HFFc6 (cell line): ENCODE data around the gene ARID3B. TPM values are rescaled to one million over a fixed set of nuclear protein-coding genes. Genes with fewer than 3 reads are reported as not detected.
A peak's percentile ranks its signal among the peaks of the same experiment; 100 is the strongest.

ENCODE experiments used
- DNase-seq: peaks from one replicate; pipeline ENCODE4 v3.0.0-alpha.2; 2018
- H3K27ac Mint-ChIP-seq: 2 replicates; pipeline ENCODE4 v1.8.0; 2020; ENCODE audit warnings: mild to moderate bottlenecking, mixed read lengths
- H3K27me3 Mint-ChIP-seq: 2 replicates; pipeline ENCODE4 v1.8.0; 2021; ENCODE audit warnings: mild to moderate bottlenecking, moderate library complexity, mixed read lengths; ENCODE audit not compliant: insufficient read depth
- H3K36me3 Mint-ChIP-seq: 2 replicates; pipeline ENCODE4 v1.8.0; 2021; ENCODE audit warnings: low read depth, mixed read lengths
- H3K4me1 Mint-ChIP-seq: 2 replicates; pipeline ENCODE4 v1.8.0; 2020; ENCODE audit warnings: low read depth, mixed read lengths
- H3K4me3 Mint-ChIP-seq: 2 replicates; pipeline ENCODE4 v1.8.0; 2020; ENCODE audit warnings: mild to moderate bottlenecking, moderate library complexity, mixed read lengths
- H3K9me3 Mint-ChIP-seq: 2 replicates; pipeline ENCODE4 v1.8.0; 2020; ENCODE audit warnings: mild to moderate bottlenecking, mixed read lengths
- total RNA-seq, 6 experiments: library from RNA; stranded (reverse); fragmentation: NEBNext Ultra II Directional; extraction: Animal tissue kit (Norgen Biotek cat#: 25700); gene quantifications; 2 replicates in 1 of 6; 3 replicates in 5 of 6; pipeline ENCODE4 v1.2.3, GENCODE V29; 2021
- TF ChIP-seq, protein P1 (sequence below): fragments of 200-600 bp; sonication (generic); IDR thresholded peaks from 2 replicates; pipeline ENCODE4 v1.5.0; 2021; ENCODE audit warnings: antibody characterized with exemption, mild to moderate bottlenecking

The ARID3B gene
- total RNA-seq, 6 experiments from 2014 or later, result 1.2 to 2.1 (median 1.6) TPM

DNA sequence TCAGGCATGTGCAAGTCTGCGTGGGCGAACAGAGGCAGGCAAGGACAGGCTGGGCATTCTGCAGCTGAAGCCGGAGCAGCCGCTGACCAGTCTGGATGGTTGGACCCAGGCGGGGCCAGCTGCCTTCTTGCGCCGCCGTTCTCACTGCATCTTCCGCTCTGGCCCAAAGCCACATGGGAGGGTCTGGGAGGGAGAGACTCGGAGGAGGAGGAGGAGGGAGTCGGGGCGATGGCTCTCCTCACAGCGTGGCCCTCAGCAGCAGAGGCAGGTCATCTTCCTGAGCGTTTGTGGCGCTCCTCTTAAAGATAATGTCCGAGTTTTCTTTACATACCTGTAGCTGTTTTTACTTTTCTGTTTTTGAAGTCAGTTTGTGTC, 80.5 kb downstream of the ARID3B start:
- Mint-ChIP-seq H3K27me3 (peaks cover 5% of the 10 kb centered on the region), H3K27ac (peak overlapping the region; percentile 42; the same call in 1 of the 2 replicates), H3K4me1 (peaks cover 23% of the 10 kb centered on the region), H3K9me3 (no peaks in the 10 kb centered on the region), H3K36me3 (peaks cover 22% of the 10 kb centered on the region), H3K4me3 (no peak overlapping the region)
- DNase-seq, result no peak
- TF ChIP-seq, protein P1, sequence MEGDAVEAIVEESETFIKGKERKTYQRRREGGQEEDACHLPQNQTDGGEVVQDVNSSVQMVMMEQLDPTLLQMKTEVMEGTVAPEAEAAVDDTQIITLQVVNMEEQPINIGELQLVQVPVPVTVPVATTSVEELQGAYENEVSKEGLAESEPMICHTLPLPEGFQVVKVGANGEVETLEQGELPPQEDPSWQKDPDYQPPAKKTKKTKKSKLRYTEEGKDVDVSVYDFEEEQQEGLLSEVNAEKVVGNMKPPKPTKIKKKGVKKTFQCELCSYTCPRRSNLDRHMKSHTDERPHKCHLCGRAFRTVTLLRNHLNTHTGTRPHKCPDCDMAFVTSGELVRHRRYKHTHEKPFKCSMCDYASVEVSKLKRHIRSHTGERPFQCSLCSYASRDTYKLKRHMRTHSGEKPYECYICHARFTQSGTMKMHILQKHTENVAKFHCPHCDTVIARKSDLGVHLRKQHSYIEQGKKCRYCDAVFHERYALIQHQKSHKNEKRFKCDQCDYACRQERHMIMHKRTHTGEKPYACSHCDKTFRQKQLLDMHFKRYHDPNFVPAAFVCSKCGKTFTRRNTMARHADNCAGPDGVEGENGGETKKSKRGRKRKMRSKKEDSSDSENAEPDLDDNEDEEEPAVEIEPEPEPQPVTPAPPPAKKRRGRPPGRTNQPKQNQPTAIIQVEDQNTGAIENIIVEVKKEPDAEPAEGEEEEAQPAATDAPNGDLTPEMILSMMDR, result no peak

GRCh38 chr15:74621936-74622335, 80.9 kb downstream of the ARID3B start:
- Mint-ChIP-seq H3K4me3 (no peak overlapping the region), H3K4me1 (peaks cover 19% of the 10 kb centered on the region), H3K27ac (no peak overlapping the region), H3K9me3 (no peaks in the 10 kb centered on the region), H3K27me3 (peaks cover 5% of the 10 kb centered on the region), H3K36me3 (peaks cover 22% of the 10 kb centered on the region)
- TF ChIP-seq, protein P1, result no peak
- DNase-seq, result no peak

DNA sequence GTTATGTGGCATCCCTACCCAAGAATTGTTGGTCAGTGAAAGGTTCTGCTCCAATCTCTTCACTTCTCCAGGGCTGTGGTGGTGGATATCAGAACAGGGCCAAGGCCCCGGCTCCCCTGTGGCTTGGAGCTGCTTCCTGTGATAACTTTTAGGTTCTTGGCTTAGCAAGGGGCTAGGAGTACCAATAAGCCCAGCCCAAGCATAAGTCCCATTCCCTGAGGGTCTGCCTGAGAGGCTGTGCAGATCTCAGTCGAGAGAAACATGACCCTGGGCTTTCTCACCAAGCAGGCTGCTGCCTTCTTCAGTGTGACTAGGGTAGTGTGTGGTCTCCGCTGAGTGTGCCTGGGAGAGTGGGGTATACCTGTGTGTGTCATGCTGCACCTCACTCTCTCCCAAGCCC, 81.7 kb downstream of the ARID3B start:
- no peak for DNase-seq
- TF ChIP-seq, protein P1, result no peak
- Mint-ChIP-seq H3K27me3 (peaks cover 5% of the 10 kb centered on the region), H3K27ac (no peak overlapping the region), H3K4me1 (peaks cover 11% of the 10 kb centered on the region), H3K9me3 (no peaks in the 10 kb centered on the region), H3K36me3 (peaks cover 23% of the 10 kb centered on the region), H3K4me3 (no peak overlapping the region)

DNA sequence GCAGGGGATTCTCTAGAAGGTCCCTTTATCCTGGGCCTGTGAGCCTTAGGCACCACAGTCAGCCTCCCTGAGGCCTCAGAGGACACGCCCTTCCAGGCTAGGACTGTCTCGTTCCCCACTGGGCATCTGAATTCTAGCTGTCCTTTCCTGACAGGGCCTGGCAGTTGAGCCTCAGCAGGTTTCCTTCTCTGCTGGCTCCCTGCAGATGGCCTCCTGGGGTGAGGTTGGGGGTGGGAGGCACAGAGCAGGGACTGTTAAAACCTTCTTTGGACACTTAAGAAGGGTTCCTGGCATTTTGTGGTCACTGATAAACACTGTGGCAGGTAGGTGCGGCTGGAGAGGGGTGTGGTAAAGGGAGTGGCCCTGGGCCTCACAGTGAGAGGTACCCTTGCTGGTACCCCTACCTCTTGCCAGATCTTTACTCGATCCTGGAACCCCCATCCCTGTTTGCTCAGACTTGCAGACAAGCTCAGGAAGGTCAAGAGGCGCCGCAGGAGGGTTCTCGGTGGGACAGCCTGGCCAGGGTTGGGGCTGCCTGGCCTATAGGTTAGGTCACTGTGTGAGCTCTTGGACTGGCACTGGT, 83.1 kb downstream of the ARID3B start:
- no peak overlapping the region for H3K27ac Mint-ChIP-seq
- peaks cover 34% of the 10 kb centered on the region for H3K36me3 Mint-ChIP-seq
- H3K4me3 Mint-ChIP-seq, result no peak overlapping the region

DNA sequence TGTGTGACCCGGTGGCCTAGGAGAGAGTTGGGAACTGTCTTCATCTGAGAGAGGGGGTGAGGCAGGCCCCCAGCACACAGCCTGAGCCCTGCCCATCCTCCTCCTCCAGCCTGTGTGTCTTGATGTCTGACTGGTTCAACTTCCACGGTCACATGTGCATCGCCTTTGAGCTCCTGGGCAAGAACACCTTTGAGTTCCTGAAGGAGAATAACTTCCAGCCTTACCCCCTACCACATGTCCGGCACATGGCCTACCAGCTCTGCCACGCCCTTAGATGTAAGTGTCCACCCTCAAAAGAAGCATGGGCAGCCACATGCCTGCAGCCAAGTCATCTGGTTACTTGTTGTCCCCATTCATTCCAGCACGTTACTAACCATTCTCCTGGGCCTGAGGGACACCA, 84.7 kb downstream of the ARID3B start:
- DNase-seq, result no peak
- TF ChIP-seq, protein P1, result no peak
- Mint-ChIP-seq H3K4me1 (peaks cover 12% of the 10 kb centered on the region), H3K9me3 (no peaks in the 10 kb centered on the region), H3K4me3 (no peak overlapping the region), H3K27ac (no peak overlapping the region), H3K36me3 (peaks cover 34% of the 10 kb centered on the region), H3K27me3 (peaks cover 5% of the 10 kb centered on the region)

More for the DNA sequence above, 83.1 kb downstream of the ARID3B start:
- Mint-ChIP-seq H3K4me1 (peaks cover 12% of the 10 kb centered on the region), H3K9me3 (no peaks in the 10 kb centered on the region), H3K27me3 (peaks cover 8% of the 10 kb centered on the region)
- DNase-seq, result no peak
- TF ChIP-seq, protein P1, result no peak
